GM18858 (cell line): ENCODE measurements around the gene ZBTB39.
"Not testable (repeated sequence)": the region's sequence is repeated elsewhere in the genome, so short reads cannot be mapped to it uniquely, and the experiment has no call there.

Source experiments
- ATAC-seq: cut with Tn5 transposase; IDR thresholded peaks from one replicate; pipeline ENCODE4 v1.9.1; 2021; ENCODE audit not compliant: unreplicated experiment

ZBTB39 gene

GRCh38 chr12:57004651-57005050, 1.7 kb downstream of the ZBTB39 start:
- no peak for ATAC-seq

- no peak for ATAC-seq
Measured at GRCh38 chr12:57003395-57003794, 3.0 kb downstream of the ZBTB39 start.

- ATAC-seq = no peak
Measured at GRCh38 chr12:57001448-57001906, 4.9 kb downstream of the ZBTB39 start.

GRCh38 chr12:57000393-57000792, 6.0 kb downstream of the ZBTB39 start:
- ATAC-seq = no peak

- ATAC-seq = no peak
Measured at GRCh38 chr12:56999456-56999855, 6.9 kb downstream of the ZBTB39 start.

GRCh38 chr12:56998981-56999380, 7.4 kb downstream of the ZBTB39 start:
- peak; percentile 73 for ATAC-seq

GRCh38 chr12:56998316-56998715, 8.0 kb downstream of the ZBTB39 start:
- no peak for ATAC-seq

- no peak for ATAC-seq
Measured at GRCh38 chr12:56996793-56997545, 9.4 kb downstream of the ZBTB39 start.

GRCh38 chr12:56995930-56996496, 10.3 kb downstream of the ZBTB39 start:
- no peak for ATAC-seq

GRCh38 chr12:56995201-56995929, 11.0 kb downstream of the ZBTB39 start:
- no peak for ATAC-seq

- ATAC-seq = no peak
Measured at GRCh38 chr12:56994231-56994746, 12.1 kb downstream of the ZBTB39 start.

- ATAC-seq = no peak
Measured at GRCh38 chr12:56993346-56993745, 13.0 kb downstream of the ZBTB39 start.

- ATAC-seq = no peak
Measured at GRCh38 chr12:56991319-56992246, 14.8 kb downstream of the ZBTB39 start.

GRCh38 chr12:56990648-56991318, 15.6 kb downstream of the ZBTB39 start:
- ATAC-seq = no peak

- no peak for ATAC-seq
Measured at GRCh38 chr12:56989861-56990610, 16.3 kb downstream of the ZBTB39 start.

GRCh38 chr12:56988207-56988739, 18.1 kb downstream of the ZBTB39 start:
- no peak for ATAC-seq

- ATAC-seq = no peak
Measured at GRCh38 chr12:56987551-56988053, 18.7 kb downstream of the ZBTB39 start.

- ATAC-seq = no peak
Measured at GRCh38 chr12:56987011-56987410, 19.3 kb downstream of the ZBTB39 start.

GRCh38 chr12:56985714-56986113, 20.6 kb downstream of the ZBTB39 start:
- ATAC-seq = not testable (repeated sequence)
